K562 (cell line): Measurements from ENCODE around the gene CDK5R1. TPM values are rescaled to one million over a fixed set of nuclear protein-coding genes. Genes with fewer than 3 reads are reported as not detected.
A peak's percentile ranks its signal among the peaks of the same experiment; 100 is the strongest.

Experiments
- HSF4 ChIP-seq: fragments of 250-450 bp; sonication (Bioruptor Pico); IDR thresholded peaks from 2 replicates; pipeline ENCODE4 v2.1.2; 2022; ENCODE audit warnings: mild to moderate bottlenecking, moderate library complexity, borderline replicate concordance
- MTA3 ChIP-seq: fragments of 450-650 bp; formaldehyde crosslinking; IDR thresholded peaks from 2 replicates; pipeline ENCODE4 v1.6.1; 2017; ENCODE audit warnings: mild to moderate bottlenecking, borderline replicate concordance
- NR2C2 ChIP-seq, 2 experiments: fragments of 200-800 bp in 1 of 2; sonication (Bioruptor generic) in 1 of 2; sonication (generic) in 1 of 2; formaldehyde crosslinking in 1 of 2; IDR thresholded peaks; 2 replicates each; pipeline versions ENCODE4 v1.6.1 to v1.8.0; 2016 to 2022; ENCODE audit warnings: mild to moderate bottlenecking in 1 of 2, missing compliant biosample characterization in 1 of 2, missing genetic modification characterization in 1 of 2, missing genetic modification reagents in 1 of 2
- PHF8 ChIP-seq: fragments of 200-600 bp; sonication (generic); IDR thresholded peaks from 2 replicates; pipeline ENCODE4 v1.6.1; 2012; ENCODE audit warnings: mixed run types, mild to moderate bottlenecking, inconsistent platforms, low read length, moderate library complexity, borderline replicate concordance
- POLR2B ChIP-seq: fragments of 450-650 bp; IDR thresholded peaks from 2 replicates; pipeline ENCODE4 v1.6.1; 2018; ENCODE audit warnings: low read depth; ENCODE audit not compliant: partially characterized antibody
- RBM34 ChIP-seq: fragments of 200-400 bp; formaldehyde crosslinking; IDR thresholded peaks from 2 replicates; pipeline ENCODE4 v1.6.1; 2018; ENCODE audit warnings: low read length, borderline replicate concordance; ENCODE audit not compliant: insufficient read depth
- SNRNP70 ChIP-seq: fragments of 200-400 bp; formaldehyde crosslinking; optimal IDR thresholded peaks from 2 replicates; pipeline ENCODE3; 2017; ENCODE audit warnings: low read depth, low read length
- TAF1 ChIP-seq: IDR thresholded peaks from 2 replicates; pipeline ENCODE4 v1.6.1; 2011; ENCODE audit warnings: mild to moderate bottlenecking, low read length, moderate library complexity; ENCODE audit not compliant: insufficient read depth, control insufficient read depth, severe bottlenecking; ENCODE audit errors: extremely low read depth
- TBP ChIP-seq: optimal IDR thresholded peaks from 2 replicates; pipeline ENCODE3; 2011; ENCODE audit warnings: low read depth, low read length, improper control_type of control experiment
- ZC3H8 ChIP-seq: fragments of 450-650 bp; IDR thresholded peaks from 2 replicates; pipeline ENCODE4 v1.6.1; 2017
- ZNF282 ChIP-seq: sonication (generic); formaldehyde crosslinking; IDR thresholded peaks from 2 replicates; pipeline ENCODE4 v1.8.1; 2023; ENCODE audit warnings: missing genetic modification reagents
- ZSCAN29 ChIP-seq: fragments of 450-650 bp; IDR thresholded peaks from 2 replicates; pipeline ENCODE4 v1.6.1; 2017
- polyA plus RNA-seq, 8 experiments: library from polyadenylated mRNA; depleted of rRNA in 4 of 8; stranded (reverse) in 5 of 8; unstranded in 3 of 8; fragments of >200 nt; fragmentation: Nextera tagmentation in 2 of 8; fragmentation: Illumina TruSeq in 1 of 8; extraction: Ambion mirVana in 2 of 8; extraction: Trizol in 1 of 8; gene quantifications; 2 replicates each; pipeline versions ENCODE4 v1.2.1 to v1.2.3, GENCODE V29; 2011 to 2014; ENCODE audit warnings: inconsistent platforms in 1 of 8, missing spikeins in 1 of 8
- total RNA-seq, 7 experiments: library from RNA; depleted of rRNA in 6 of 7; stranded (reverse); fragments of >200 nt in 6 of 7; fragmentation: Illumina TruSeq in 2 of 7; extraction: Trizol in 2 of 7; gene quantifications; 2 replicates each; pipeline versions ENCODE4 v1.2.1 to v1.2.3, GENCODE V29; 2011 to 2021; ENCODE audit warnings: low replicate concordance in 1 of 7
- TF ChIP-seq, protein P1 (sequence below), 2 experiments: fragments of 450-650 bp in 1 of 2; sonication (generic) in 1 of 2; formaldehyde crosslinking in 1 of 2; IDR thresholded peaks; 2 replicates each; pipeline versions ENCODE4 v1.7.1 to v1.9.0; 2016 to 2022; ENCODE audit warnings: inconsistent platforms in 1 of 2, mild to moderate bottlenecking in 1 of 2, missing genetic modification reagents in 1 of 2
- TF ChIP-seq, protein P2 (sequence below): fragments of 450-650 bp; IDR thresholded peaks from 2 replicates; pipeline ENCODE4 v1.7.1; 2018; ENCODE audit warnings: mild to moderate bottlenecking, low read depth; ENCODE audit not compliant: partially characterized antibody

The CDK5R1 gene
- total and polyA plus RNA-seq, 9 of the 15 experiments (the other 6 are each of a cell fraction or from before 2014, with no cell fraction given): 0.10 to 4.8 (median 2.3) TPM

DNA sequence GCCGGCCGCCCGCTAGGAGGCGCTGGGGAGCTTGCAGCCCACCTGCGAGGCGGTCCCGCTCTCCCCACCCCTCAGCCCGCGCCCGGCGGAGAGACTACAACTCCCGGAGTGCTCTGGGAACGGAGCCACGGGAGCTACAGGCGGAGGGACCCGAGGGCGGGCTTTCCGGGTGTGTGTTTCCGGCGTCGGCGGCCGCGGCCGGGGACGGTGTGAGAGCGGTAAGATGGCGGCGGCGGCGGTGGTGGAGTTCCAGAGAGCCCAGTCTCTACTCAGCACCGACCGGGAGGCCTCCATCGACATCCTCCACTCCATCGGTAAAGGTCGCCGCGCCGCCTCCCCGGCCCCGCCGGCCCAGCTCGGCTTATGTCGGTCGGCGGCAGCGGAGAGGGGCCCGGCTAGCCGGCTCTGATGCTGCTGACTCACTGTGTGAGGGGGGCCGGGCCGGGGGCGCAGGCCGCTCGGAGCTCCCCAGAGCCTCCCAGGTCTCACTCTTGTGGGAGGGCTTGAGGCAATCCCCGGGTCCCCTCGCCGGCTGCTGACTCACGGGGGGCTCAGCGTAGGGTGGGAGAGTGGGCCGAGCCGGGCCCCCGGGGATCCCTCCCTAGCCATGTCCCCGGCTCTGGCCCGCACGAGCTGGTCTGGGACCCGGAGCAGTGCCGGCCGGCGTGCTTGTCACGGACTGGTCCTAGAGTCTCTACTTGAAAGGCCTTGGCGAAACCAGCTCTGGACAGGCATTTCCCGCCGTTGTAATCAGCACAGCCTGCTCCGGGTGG, 42.3 kb upstream of the CDK5R1 start, which contains the start of gene PSMD11 (continued):
- TF ChIP-seq, protein P1, sequence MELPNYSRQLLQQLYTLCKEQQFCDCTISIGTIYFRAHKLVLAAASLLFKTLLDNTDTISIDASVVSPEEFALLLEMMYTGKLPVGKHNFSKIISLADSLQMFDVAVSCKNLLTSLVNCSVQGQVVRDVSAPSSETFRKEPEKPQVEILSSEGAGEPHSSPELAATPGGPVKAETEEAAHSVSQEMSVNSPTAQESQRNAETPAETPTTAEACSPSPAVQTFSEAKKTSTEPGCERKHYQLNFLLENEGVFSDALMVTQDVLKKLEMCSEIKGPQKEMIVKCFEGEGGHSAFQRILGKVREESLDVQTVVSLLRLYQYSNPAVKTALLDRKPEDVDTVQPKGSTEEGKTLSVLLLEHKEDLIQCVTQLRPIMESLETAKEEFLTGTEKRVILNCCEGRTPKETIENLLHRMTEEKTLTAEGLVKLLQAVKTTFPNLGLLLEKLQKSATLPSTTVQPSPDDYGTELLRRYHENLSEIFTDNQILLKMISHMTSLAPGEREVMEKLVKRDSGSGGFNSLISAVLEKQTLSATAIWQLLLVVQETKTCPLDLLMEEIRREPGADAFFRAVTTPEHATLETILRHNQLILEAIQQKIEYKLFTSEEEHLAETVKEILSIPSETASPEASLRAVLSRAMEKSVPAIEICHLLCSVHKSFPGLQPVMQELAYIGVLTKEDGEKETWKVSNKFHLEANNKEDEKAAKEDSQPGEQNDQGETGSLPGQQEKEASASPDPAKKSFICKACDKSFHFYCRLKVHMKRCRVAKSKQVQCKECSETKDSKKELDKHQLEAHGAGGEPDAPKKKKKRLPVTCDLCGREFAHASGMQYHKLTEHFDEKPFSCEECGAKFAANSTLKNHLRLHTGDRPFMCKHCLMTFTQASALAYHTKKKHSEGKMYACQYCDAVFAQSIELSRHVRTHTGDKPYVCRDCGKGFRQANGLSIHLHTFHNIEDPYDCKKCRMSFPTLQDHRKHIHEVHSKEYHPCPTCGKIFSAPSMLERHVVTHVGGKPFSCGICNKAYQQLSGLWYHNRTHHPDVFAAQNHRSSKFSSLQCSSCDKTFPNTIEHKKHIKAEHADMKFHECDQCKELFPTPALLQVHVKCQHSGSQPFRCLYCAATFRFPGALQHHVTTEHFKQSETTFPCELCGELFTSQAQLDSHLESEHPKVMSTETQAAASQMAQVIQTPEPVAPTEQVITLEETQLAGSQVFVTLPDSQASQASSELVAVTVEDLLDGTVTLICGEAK (IDR thresholded peaks at IDR 0.05): peak; percentile 99
- TF ChIP-seq, protein P1 (CRISPR knock-in tag; IDR thresholded peaks at IDR 0.05): no peak
- TF ChIP-seq ZNF282 (CRISPR knock-in tag) (no peak), TBP (peak; percentile 86), POLR2B (peak; percentile 85), NR2C2 (CRISPR knock-in tag; IDR thresholded peaks at IDR 0.05) (no peak), NR2C2 (tag; IDR thresholded peaks at IDR 0.05) (peak; percentile 85), PHF8 (peak; percentile 86; the same call in 1 of the 2 replicates), SNRNP70 (no peak), HSF4 (CRISPR knock-in tag) (no peak), ZC3H8 (no peak), TAF1 (peak; percentile 89), ZSCAN29 (no peak), RBM34 (0 out of 2 replicates have a peak, but pooled peaks have one; percentile 41), MTA3 (0 out of 2 replicates have a peak, but pooled peaks have one; percentile 52)
- TF ChIP-seq, protein P2, sequence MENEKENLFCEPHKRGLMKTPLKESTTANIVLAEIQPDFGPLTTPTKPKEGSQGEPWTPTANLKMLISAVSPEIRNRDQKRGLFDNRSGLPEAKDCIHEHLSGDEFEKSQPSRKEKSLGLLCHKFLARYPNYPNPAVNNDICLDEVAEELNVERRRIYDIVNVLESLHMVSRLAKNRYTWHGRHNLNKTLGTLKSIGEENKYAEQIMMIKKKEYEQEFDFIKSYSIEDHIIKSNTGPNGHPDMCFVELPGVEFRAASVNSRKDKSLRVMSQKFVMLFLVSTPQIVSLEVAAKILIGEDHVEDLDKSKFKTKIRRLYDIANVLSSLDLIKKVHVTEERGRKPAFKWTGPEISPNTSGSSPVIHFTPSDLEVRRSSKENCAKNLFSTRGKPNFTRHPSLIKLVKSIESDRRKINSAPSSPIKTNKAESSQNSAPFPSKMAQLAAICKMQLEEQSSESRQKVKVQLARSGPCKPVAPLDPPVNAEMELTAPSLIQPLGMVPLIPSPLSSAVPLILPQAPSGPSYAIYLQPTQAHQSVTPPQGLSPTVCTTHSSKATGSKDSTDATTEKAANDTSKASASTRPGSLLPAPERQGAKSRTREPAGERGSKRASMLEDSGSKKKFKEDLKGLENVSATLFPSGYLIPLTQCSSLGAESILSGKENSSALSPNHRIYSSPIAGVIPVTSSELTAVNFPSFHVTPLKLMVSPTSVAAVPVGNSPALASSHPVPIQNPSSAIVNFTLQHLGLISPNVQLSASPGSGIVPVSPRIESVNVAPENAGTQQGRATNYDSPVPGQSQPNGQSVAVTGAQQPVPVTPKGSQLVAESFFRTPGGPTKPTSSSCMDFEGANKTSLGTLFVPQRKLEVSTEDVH: peak; percentile 82
